HG03558 (cell line): ENCODE data around the gene SELENOV.

ENCODE experiments used
- ATAC-seq: cut with Tn5 transposase; IDR thresholded peaks from one replicate; pipeline ENCODE4 v1.9.1; 2021; ENCODE audit warnings: moderate number of reproducible peaks; ENCODE audit not compliant: unreplicated experiment; ENCODE audit errors: extremely low read depth

Gene SELENOV

DNA sequence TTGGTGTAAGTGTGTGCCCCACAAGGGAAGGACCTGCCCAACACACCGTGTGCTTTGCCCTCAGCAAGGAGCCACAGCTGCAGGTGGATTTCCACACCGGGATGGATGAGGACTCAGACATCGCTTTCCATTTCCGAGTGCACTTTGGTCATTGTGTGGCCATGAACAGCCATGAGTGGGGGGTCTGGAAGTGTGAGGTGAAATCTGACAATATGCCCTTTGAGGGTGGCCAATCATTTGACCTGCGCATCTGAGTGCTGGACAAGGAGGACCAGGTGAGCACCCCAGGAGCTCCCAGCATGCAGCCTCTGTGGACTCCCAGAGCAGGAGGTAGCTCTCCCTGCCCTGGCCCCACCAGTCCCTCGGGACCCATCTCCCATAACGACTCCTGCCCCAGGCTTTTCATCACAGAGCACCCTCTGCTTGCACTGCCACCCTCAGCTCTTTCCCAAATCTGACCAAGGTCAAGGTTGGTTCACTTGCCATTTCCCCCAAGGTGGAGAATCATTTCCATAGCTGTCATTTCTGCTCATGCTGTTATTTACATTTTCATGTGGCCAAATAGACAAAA is 38.2 kb downstream of the SELENOV start:
- ATAC-seq = no peak

DNA sequence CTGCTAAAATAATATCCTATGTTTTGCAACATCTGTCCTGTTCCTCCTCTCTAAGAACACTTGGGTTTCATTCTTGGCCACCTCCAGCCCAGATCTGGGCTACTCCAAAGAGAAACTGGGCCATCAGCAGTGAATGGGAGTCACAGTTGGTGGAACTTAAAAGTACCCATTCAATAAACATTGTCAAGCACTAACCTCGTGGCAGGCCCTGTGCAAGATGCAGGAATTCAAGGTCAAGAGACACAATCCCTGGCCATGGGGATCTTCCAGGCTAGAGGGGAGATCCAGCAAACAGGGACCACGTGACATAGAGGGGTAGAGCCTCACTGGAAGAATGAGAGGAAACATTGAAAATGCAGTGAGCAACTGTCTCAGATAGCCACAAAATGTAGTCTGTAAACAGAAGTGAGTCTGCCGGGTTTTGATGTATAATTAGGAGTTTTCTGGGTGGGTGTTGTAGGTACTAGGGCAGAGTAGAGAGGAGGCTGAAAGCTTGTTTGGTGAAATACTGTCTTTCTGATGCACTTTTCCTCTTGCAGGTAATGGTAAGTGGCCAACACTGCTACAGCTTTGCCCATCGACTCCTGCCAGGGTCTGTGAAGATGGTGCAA is 39.9 kb downstream of the SELENOV start:
- no peak for ATAC-seq

DNA sequence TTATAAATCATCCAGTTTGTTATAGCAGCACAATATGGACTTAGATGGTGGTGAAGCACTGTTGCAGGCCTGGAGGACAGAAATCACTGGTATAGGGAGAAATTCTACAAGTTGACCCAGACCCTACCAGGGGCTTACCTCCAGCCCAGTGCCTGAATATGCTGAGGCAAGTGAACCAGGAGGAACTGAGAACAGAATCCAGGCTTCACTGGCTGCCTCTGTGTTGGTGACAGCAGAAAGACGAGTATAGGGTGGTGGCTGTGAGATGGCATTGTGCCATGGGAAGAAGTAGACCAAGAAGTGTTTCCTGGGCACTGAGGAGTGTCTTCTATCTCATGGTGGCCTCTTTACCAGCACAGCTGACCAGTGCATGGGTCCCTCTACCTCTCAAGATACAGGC is 40.9 kb downstream of the SELENOV start:
- ATAC-seq = no peak

DNA sequence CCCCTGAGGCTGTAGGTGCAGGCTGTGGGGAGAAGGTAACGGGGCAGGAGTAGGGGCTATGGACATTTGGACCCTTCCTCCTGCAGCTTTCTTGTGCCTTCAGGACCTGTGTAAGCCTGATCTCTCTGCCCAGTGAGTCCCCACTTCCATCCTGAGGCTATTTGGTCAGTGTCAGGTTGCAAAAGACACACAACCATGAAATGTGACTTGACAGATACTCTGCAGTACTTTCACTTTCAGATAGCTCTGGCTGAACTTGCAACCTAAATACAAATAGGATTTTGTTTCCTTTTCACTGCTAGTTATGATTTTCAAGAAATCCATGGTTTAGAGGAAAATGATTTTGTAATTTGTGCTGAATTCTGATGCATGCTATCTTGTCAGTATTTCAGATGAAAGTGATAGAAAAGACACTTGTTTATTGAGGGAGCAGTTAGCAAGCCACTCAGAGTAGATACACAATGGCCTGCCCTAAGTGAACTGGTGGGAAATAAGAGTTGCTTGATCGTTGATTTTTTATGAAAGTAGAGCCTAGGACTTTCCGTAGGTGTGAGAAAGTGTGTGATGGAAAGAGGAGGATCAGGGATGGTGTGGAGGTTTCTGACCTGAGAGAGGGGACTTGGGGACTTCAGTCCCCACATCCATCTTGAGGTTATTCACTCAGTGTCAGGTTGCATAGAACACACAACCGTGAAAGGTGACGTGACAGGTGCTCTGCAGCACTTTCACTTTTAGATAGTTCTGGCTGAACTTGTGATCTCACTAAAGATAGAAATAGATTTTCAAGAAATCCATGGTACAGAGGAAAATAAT is 43.1 kb downstream of the SELENOV start:
- no peak for ATAC-seq

DNA sequence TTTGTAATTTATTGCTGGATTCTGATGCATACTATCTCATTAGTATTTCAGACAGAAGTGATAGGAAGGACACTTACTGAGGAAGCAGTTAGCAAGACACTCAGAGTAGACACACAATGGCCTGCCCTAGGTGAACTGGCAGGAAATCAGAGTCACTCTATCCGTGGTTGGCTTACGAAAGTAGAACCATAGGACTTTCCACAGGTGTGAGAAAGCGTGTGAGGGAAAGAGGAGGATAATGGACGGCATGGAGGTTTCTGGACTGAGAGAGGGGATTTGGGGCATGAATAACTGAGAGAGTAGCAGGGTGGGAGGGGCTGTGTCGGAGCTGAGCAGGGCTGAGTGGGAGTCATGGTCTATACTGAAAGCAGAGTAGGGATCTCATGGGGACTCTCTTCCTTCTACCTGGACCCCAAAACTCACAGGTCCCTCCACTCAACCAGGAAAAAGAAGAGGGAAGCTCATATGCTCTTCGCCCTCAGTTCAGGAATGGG is 43.7 kb downstream of the SELENOV start:
- no peak for ATAC-seq

DNA sequence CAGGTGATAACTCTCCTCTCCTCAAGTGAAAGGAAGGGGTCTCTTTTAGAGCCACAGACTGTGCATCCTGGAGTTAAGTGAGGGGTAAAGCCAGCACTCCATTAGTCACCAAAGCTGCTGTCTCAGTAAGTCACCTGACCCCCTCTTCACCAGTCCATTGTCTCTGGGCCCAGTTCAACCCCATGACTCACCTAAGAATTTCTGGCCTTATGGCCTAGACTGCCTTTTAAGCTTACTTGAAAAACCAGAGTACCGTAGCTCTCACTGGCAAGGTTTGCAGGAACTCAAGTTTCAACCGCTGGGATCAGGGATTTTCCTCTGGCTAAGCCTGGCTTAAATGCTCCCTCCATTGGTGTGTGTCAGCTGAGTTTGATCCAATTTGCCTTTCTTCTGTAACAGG is 48.5 kb downstream of the SELENOV start:
- no peak for ATAC-seq

DNA sequence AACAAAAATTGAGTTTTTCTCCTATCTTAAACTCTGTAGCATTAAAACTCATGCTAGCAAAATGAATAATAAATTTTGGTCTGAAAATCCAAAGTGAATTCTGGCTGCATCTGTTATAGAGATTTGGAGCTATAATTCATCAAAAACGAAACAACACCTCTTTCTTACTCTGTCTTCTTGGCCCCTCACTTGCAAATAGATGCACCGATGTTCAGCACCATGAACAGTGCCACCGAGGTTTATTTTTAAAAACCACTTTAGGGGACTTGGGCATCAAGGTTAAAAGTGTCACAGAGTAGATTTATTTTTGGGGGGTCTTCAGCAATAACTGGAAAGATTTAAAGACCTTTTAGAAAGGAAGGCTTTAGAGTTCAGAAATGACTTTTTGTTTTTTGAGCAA is 51.1 kb downstream of the SELENOV start:
- no peak for ATAC-seq

DNA sequence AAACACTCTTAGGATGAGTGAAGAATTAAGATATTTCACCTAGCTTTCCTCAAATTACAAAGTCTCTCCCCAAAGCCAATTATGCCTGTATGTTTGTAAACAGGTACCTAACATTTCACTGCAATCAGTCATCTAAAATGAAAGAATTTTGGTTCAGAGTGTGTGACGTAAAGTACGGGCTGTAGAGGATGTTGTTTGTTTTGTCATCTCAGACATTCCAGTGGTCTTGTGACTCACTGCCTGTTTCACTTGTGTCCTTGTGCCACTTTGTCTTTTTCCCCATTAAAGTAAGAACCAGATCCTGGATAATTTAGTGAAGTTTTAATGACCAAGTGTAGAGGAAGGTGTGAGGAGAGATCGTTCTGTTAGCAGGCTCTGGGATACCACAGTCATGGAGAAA is 53.7 kb downstream of the SELENOV start:
- no peak for ATAC-seq
